Measurements from ENCODE around the gene CMYA5.

- TF ChIP-seq ZNF274 (IDR thresholded peaks at IDR 0.05; ENCODE audit: low read depth, low read length), result no peak
- no peak for TF ChIP-seq YY1 (IDR thresholded peaks at IDR 0.05; ENCODE audit: insufficient read depth, insufficient read length)
- TF ChIP-seq SUZ12 (IDR thresholded peaks at IDR 0.05; ENCODE audit: extremely low read depth, insufficient read depth, insufficient read length), result no peak
These were observed 5.9 kb downstream of the CMYA5 start for GRCh38 chr5:79695526-79695925.

Measured in NT2/D1 (cell line).